ENCODE measurements around the gene CDK4.
A peak's percentile ranks its signal among the peaks of the same experiment; 100 is the strongest.

CDK4 gene

DNA sequence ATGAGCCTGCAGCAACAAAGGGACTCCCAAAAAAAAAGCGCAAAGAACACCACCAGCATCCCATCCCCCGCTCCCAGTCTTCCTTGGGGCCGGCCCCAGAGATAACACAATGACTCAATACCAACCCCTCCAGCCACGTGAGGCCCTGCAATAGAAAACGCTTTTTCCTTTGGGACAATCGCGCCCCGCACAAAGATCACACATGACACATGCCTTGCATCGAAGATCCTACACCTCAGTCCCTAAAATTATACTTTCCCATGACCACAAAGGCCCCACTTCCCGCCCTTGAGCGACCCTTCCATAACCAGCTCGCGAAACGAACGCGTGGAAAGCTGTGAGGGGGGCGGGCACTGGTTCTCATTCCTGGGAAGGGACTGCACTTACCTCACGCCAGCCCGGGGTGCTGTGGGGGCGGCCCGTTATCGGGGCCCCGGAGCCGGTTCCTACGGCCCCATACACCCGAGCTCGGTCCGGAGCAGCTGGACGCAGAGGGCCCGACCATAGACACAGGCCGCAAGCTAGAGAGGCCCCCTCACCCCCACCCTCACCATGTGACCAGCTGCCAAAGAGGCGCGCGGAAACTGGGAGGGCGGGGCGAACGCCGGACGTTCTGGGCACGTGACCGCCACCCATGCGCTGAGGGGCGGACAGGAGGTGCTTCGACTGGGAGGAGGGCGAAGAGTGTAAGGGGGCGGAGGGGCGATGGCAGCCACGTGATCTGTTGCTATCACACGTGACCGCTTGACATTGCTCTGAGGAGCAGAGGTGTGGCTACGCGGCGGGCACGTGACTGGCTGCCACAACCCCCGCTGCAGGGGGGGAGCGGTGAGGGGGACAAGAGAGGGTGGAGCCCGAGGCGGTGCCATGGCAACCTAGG lies at the start of gene CDK4:
Gene CDK4 (minus strand): TSS at position 523 of the 880 bp plus-strand sequence. CDS start 593 bp downstream, outside the sequence.
- H3K27me3 ChIP-seq (ENCODE audit: control insufficient read depth, insufficient read depth, low read length) = peaks cover 32% of the 10 kb centered on the region
- H3K27ac ChIP-seq (ENCODE audit: low read depth, low read length) = peak within 1 kb of the TSS; percentile 90
- H3K4me3 ChIP-seq (ENCODE audit: low read depth, low read length) = peak within 1 kb of the TSS; percentile 91
- peak within 1 kb of the TSS; percentile 96 for H3K9ac ChIP-seq (ENCODE audit: low read depth, low read length)
- peaks cover 35% of the 10 kb centered on the region for H3K36me3 ChIP-seq (ENCODE audit: control insufficient read depth, insufficient read depth, low read length)
- H3K4me1 ChIP-seq (ENCODE audit: control insufficient read depth, insufficient read depth, low read length) = peaks cover 26% of the 10 kb centered on the region
- no peaks in the 10 kb centered on the region for H3K9me3 ChIP-seq (ENCODE audit: control insufficient read depth, insufficient read depth, low read length)

DNA sequence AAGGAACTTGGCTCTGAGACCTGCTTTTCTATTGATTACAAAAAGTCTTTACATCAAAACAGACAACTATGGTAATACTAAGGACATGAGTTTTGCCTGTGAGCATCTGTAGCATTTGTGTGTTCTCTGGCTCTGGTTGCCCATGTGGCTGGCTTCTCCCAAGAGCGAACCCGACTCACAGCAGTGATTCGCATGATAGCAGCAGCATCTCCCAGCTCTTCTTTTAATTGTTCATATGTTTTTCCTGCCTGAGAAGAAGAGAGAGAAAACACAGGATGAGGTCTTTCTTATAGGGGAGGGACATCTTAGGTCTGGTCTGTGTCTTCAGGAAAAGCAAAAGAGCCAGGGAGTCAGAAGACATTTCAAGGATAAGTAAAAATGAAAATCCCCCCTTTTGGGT lies 48.9 kb upstream of the CDK4 start:
- Histone ChIP-seq H3K27ac (ENCODE audit: low read depth, low read length) (no peak overlapping the region), H3K4me3 (ENCODE audit: low read depth, low read length) (no peak overlapping the region), H3K9ac (ENCODE audit: low read depth, low read length) (no peak overlapping the region), H3K36me3 (ENCODE audit: control insufficient read depth, insufficient read depth, low read length) (peaks cover 25% of the 10 kb centered on the region), H3K9me3 (ENCODE audit: control insufficient read depth, insufficient read depth, low read length) (no peaks in the 10 kb centered on the region), H3K4me1 (ENCODE audit: control insufficient read depth, insufficient read depth, low read length) (peaks cover 3% of the 10 kb centered on the region; the same call in 1 of the 2 replicates), H3K27me3 (ENCODE audit: control insufficient read depth, insufficient read depth, low read length) (no peaks in the 10 kb centered on the region)

DNA sequence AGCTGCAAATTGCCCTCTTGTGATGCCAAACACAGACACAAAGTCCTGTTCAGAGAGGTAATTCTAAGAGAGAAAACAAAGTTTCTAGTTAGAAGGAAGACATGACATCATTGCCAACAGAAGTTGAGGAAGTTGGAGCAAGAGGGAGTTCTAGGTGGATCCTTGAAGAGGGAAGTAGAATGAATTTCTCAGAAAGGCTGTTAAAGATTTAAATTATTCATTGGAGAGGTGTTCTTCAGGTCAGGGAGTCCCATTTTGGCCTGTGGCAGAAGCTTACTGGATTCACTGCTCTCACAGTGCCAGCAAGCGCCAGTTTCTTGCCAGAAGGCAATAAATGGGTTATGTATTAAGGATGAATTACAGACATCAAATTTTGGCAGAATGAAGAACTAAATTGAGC lies 45.8 kb upstream of the CDK4 start:
- H3K4me1 ChIP-seq (ENCODE audit: control insufficient read depth, insufficient read depth, low read length) = no peaks in the 10 kb centered on the region
- no peak overlapping the region for H3K4me3 ChIP-seq (ENCODE audit: low read depth, low read length)
- no peak overlapping the region for H3K9ac ChIP-seq (ENCODE audit: low read depth, low read length)
- H3K27ac ChIP-seq (ENCODE audit: low read depth, low read length) = no peak overlapping the region
- peaks cover 47% of the 10 kb centered on the region for H3K36me3 ChIP-seq (ENCODE audit: control insufficient read depth, insufficient read depth, low read length)
- H3K9me3 ChIP-seq (ENCODE audit: control insufficient read depth, insufficient read depth, low read length) = no peaks in the 10 kb centered on the region
- H3K27me3 ChIP-seq (ENCODE audit: control insufficient read depth, insufficient read depth, low read length) = no peaks in the 10 kb centered on the region

DNA sequence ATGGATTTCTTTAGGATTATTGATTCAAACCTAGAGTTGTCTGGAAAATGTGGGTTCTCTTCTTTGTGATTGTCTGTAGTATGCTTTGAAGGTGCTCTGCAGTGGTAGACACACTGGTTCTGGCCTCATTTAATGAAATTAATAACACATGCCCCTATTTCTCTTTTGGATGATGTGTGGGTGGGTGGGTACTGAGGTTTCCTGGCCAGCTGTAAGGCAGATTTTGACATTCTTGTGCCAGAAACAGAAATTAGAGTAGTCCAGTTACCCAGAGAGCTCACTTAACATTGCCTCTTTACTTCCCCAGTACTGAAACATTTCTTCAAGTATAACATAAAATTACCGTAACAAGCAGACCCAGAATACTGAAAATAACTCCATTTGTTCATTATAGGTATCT lies 44.9 kb upstream of the CDK4 start:
- Histone ChIP-seq H3K36me3 (ENCODE audit: control insufficient read depth, insufficient read depth, low read length) (peaks cover 57% of the 10 kb centered on the region), H3K4me1 (ENCODE audit: control insufficient read depth, insufficient read depth, low read length) (no peaks in the 10 kb centered on the region), H3K27ac (ENCODE audit: low read depth, low read length) (no peak overlapping the region), H3K4me3 (ENCODE audit: low read depth, low read length) (no peak overlapping the region), H3K9ac (ENCODE audit: low read depth, low read length) (no peak overlapping the region), H3K9me3 (ENCODE audit: control insufficient read depth, insufficient read depth, low read length) (no peaks in the 10 kb centered on the region), H3K27me3 (ENCODE audit: control insufficient read depth, insufficient read depth, low read length) (no peaks in the 10 kb centered on the region)

DNA sequence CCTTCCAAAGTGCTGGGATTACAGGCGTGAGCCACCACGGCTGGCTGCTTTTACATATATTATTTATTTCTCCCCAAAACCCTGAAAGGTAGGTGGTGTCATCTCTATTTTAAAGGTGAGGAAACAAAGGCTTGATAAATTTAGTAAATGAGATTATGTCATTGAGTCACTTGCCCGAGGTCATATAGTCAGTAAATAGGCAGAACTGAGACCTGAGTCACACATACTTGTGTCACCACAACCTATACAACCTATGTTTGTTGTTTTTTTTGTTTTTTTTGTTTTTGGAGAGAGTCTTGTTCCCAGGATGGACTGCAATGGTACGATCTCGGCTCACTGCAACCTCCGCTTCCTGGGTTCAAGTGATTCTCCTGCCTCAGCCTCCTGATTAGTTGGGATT lies 43.2 kb upstream of the CDK4 start:
- Histone ChIP-seq H3K36me3 (ENCODE audit: control insufficient read depth, insufficient read depth, low read length) (peaks cover 62% of the 10 kb centered on the region), H3K27ac (ENCODE audit: low read depth, low read length) (no peak overlapping the region), H3K9me3 (ENCODE audit: control insufficient read depth, insufficient read depth, low read length) (no peaks in the 10 kb centered on the region), H3K9ac (ENCODE audit: low read depth, low read length) (no peak overlapping the region), H3K4me3 (ENCODE audit: low read depth, low read length) (no peak overlapping the region), H3K4me1 (ENCODE audit: control insufficient read depth, insufficient read depth, low read length) (no peaks in the 10 kb centered on the region), H3K27me3 (ENCODE audit: control insufficient read depth, insufficient read depth, low read length) (no peaks in the 10 kb centered on the region)

DNA sequence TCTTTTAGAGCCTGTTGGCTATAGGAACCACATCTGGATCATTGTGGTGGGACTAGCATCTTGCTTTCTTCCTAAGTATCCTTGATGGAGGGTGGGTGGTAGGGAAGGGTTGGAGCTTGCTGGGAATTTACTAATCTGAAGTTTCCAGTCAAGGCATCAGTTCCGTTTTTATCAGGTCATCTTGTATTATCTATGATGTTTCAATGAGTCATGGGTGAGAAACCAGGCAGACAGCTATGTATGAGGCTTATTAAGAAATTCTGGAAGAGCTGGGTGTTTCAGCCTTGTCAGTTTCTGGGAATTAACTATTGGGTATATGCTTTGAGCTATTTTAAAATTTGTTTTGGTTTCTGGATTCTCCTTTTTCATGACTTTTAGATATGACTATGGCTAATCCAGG lies 41.8 kb upstream of the CDK4 start:
- H3K4me1 ChIP-seq (ENCODE audit: control insufficient read depth, insufficient read depth, low read length) = no peaks in the 10 kb centered on the region
- no peak overlapping the region for H3K4me3 ChIP-seq (ENCODE audit: low read depth, low read length)
- H3K27me3 ChIP-seq (ENCODE audit: control insufficient read depth, insufficient read depth, low read length) = no peaks in the 10 kb centered on the region
- H3K36me3 ChIP-seq (ENCODE audit: control insufficient read depth, insufficient read depth, low read length) = peaks cover 75% of the 10 kb centered on the region
- no peak overlapping the region for H3K27ac ChIP-seq (ENCODE audit: low read depth, low read length)
- no peak overlapping the region for H3K9ac ChIP-seq (ENCODE audit: low read depth, low read length)
- no peaks in the 10 kb centered on the region for H3K9me3 ChIP-seq (ENCODE audit: control insufficient read depth, insufficient read depth, low read length)

DNA sequence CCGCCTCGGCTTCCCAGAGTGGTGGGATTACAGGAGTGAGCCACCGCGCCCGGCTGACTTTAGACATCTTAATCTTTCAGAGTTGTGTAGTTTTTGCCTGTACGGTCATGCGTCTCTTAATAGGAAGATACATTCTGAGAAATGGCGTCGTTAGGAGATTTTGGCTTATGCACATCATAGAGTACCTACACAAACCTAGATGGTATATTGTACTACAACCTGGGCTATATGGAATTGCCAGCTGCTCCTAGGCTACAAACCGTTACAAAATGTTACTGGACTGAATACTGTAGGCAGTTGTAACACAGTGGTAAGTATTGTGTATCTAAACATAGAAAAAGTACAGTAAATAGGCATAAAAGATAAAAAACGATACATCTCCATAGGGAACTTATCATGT lies 31.8 kb upstream of the CDK4 start:
- peaks cover 45% of the 10 kb centered on the region for H3K36me3 ChIP-seq (ENCODE audit: control insufficient read depth, insufficient read depth, low read length)
- H3K27ac ChIP-seq (ENCODE audit: low read depth, low read length) = no peak overlapping the region
- no peaks in the 10 kb centered on the region for H3K4me1 ChIP-seq (ENCODE audit: control insufficient read depth, insufficient read depth, low read length)
- H3K27me3 ChIP-seq (ENCODE audit: control insufficient read depth, insufficient read depth, low read length) = no peaks in the 10 kb centered on the region
- H3K9me3 ChIP-seq (ENCODE audit: control insufficient read depth, insufficient read depth, low read length) = no peaks in the 10 kb centered on the region
- no peak overlapping the region for H3K9ac ChIP-seq (ENCODE audit: low read depth, low read length)
- H3K4me3 ChIP-seq (ENCODE audit: low read depth, low read length) = no peak overlapping the region

DNA sequence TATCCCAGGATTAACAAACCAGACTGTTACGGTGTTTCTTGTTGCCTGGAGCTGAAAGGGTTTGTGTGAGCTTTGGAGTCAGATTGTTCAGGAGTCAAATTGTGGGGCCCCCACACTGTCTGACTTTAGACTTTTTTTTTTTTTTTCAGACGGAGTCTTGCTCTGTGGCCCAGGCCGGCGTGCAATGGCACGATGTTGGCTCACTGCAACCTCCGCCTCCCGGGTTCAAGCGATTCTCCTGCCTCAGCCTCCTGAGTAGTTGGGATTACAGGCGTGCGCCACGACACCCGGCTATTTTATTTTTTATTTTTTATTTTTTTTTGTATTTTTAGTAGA lies 31.3 kb upstream of the CDK4 start:
- Histone ChIP-seq H3K27me3 (ENCODE audit: control insufficient read depth, insufficient read depth, low read length) (no peaks in the 10 kb centered on the region), H3K9me3 (ENCODE audit: control insufficient read depth, insufficient read depth, low read length) (no peaks in the 10 kb centered on the region), H3K27ac (ENCODE audit: low read depth, low read length) (no peak overlapping the region), H3K4me1 (ENCODE audit: control insufficient read depth, insufficient read depth, low read length) (no peaks in the 10 kb centered on the region), H3K4me3 (ENCODE audit: low read depth, low read length) (peak overlapping the region; percentile 92), H3K36me3 (ENCODE audit: control insufficient read depth, insufficient read depth, low read length) (peaks cover 41% of the 10 kb centered on the region), H3K9ac (ENCODE audit: low read depth, low read length) (0 out of 2 replicates have a peak overlapping the region, but pooled peaks have one; percentile 76)

DNA sequence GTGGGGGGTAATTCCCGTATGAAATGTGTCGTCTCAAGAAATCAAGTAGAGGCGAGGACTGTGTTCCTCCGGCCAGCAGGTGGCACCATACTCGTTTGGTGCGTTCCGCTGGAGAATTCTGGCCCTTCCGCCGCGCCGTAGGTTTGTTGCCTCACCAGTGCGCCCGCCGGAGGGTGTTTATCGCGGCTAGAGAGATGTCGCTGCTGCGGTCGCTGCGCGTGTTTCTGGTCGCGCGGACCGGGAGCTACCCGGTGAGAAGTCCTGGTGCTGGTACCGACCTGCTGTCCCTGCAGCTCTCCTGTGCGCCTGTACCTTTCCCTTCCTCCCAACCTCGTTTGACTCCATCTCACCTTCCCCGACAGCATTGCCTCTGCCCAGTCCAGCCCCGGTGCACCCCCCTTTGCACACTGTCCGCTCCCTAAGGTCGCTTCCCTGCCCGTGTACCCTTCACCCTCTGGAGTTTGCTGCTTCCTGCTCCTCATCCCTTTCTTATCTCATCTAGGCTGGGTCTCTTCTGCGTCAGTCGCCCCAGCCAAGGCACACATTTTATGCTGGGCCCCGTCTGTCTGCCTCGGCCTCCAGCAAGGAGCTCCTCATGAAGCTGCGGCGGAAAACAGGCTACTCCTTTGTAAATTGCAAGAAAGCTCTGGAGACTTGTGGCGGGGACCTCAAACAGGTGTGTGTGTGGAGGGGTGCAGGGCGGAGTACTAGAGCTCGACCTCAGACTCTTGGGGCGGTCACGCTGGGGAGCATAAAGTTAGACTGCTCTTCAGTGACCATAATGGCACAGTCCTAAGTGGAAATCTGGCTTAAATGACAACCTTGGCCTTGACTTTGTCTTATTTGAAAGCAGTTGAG lies 30.7 kb upstream of the CDK4 start, which contains the start of gene TSFM:
Gene TSFM (plus strand): TSS at position 180 of the 858 bp plus-strand sequence. CDS start 15 bp downstream, at position 195.
- Histone ChIP-seq H3K4me1 (ENCODE audit: control insufficient read depth, insufficient read depth, low read length) (no peaks in the 10 kb centered on the region), H3K9ac (ENCODE audit: low read depth, low read length) (peak within 1 kb of the TSS; percentile 76), H3K4me3 (ENCODE audit: low read depth, low read length) (peak within 1 kb of the TSS; percentile 92), H3K27ac (ENCODE audit: low read depth, low read length) (peak within 1 kb of the TSS; percentile 34), H3K36me3 (ENCODE audit: control insufficient read depth, insufficient read depth, low read length) (peaks cover 35% of the 10 kb centered on the region), H3K9me3 (ENCODE audit: control insufficient read depth, insufficient read depth, low read length) (no peaks in the 10 kb centered on the region), H3K27me3 (ENCODE audit: control insufficient read depth, insufficient read depth, low read length) (no peaks in the 10 kb centered on the region)

DNA sequence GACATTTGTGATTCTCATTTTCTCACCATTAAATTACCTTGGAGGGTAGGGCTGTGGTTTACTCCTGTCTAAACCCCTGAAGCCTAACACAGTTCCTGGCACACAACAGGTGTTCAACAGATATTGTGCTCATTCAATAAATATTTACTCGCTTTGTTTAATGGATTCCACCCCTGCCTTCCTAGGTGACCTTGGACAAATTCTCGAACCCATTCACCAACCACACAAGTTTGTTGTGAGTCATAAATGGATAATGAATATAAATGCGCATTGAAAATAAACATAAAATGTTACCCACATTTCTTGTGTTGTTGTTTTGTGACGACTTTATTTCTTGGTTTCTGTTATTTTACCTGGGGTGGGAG lies 30.1 kb upstream of the CDK4 start:
- H3K9me3 ChIP-seq (ENCODE audit: control insufficient read depth, insufficient read depth, low read length) = no peaks in the 10 kb centered on the region
- no peak overlapping the region; the same call in 1 of the 2 replicates for H3K4me3 ChIP-seq (ENCODE audit: low read depth, low read length)
- H3K27me3 ChIP-seq (ENCODE audit: control insufficient read depth, insufficient read depth, low read length) = no peaks in the 10 kb centered on the region
- H3K36me3 ChIP-seq (ENCODE audit: control insufficient read depth, insufficient read depth, low read length) = peaks cover 31% of the 10 kb centered on the region
- H3K4me1 ChIP-seq (ENCODE audit: control insufficient read depth, insufficient read depth, low read length) = no peaks in the 10 kb centered on the region
- H3K27ac ChIP-seq (ENCODE audit: low read depth, low read length) = no peak overlapping the region
- no peak overlapping the region for H3K9ac ChIP-seq (ENCODE audit: low read depth, low read length)

DNA sequence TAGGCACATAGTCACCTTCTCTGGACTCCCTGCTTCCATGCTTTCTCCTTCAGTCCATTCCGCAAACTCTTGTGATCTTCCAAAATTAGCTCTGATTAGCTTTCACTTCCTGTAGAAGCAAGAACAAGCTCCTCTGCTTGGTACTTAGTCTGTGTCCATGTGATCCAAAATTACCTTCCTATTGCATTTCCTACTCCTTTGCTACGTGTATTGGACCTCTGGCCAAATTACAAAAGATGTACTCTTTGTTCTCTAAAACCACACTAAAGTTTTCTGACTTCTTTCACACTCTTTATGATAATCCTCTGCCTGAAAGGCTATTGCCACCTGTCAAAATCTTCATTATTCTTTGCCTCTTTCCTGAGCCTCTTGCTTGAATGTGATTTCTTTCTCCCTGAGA lies 29.7 kb upstream of the CDK4 start:
- peaks cover 26% of the 10 kb centered on the region for H3K36me3 ChIP-seq (ENCODE audit: control insufficient read depth, insufficient read depth, low read length)
- no peaks in the 10 kb centered on the region for H3K4me1 ChIP-seq (ENCODE audit: control insufficient read depth, insufficient read depth, low read length)
- H3K4me3 ChIP-seq (ENCODE audit: low read depth, low read length) = no peak overlapping the region
- no peak overlapping the region for H3K9ac ChIP-seq (ENCODE audit: low read depth, low read length)
- no peaks in the 10 kb centered on the region for H3K27me3 ChIP-seq (ENCODE audit: control insufficient read depth, insufficient read depth, low read length)
- H3K9me3 ChIP-seq (ENCODE audit: control insufficient read depth, insufficient read depth, low read length) = no peaks in the 10 kb centered on the region
- no peak overlapping the region for H3K27ac ChIP-seq (ENCODE audit: low read depth, low read length)

Data from HUES48 (cell line).